NT2/D1 (cell line): ENCODE data around the gene PITRM1.

Experiments
- SUZ12 ChIP-seq: IDR thresholded peaks from 2 replicates; pipeline ENCODE4 v1.6.1; 2011; ENCODE audit not compliant: insufficient read length, insufficient read depth; ENCODE audit errors: extremely low read depth
- YY1 ChIP-seq: IDR thresholded peaks from 2 replicates; pipeline ENCODE4 v1.6.1; 2011; ENCODE audit not compliant: insufficient read length, insufficient read depth
- ZNF274 ChIP-seq: IDR thresholded peaks from 2 replicates; pipeline ENCODE4 v1.6.1; 2011; ENCODE audit warnings: mild to moderate bottlenecking, low read depth, low read length

- TF ChIP-seq ZNF274 (no peak), YY1 (no peak), SUZ12 (no peak)
Measured at GRCh38 chr10:3197348-3198003, 24.9 kb upstream of the PITRM1 start.
